K562 (cell line): ENCODE data around the gene CNPY2. TPM values are rescaled to one million over a fixed set of nuclear protein-coding genes. Genes with fewer than 3 reads are reported as not detected.

Source experiments
- ATAC-seq: fragments of 200-7000 bp; cut with Tn5 transposase; 3 replicates; pipeline ENCODE4 v1.9.1; 2020; ENCODE audit warnings: moderate library complexity
- BruUV-seq: library from RNA; stranded (reverse); fragments of 400-500 nt; replicated peaks from 2 replicates; lab custom pipeline; 2021; lab: Mats Ljungman, UMichigan
- CTCF ChIA-PET: fragments of 300-600 bp; formaldehyde crosslinking; extraction: SDS; loops from one replicate; lab custom pipeline; 2021; ENCODE audit warnings: low intra/inter-chr PET ratio; lab: Yijun Ruan, JAX
- POLR2A ChIA-PET: fragments of 300-600, 350-650 bp; sonication (Branson Sonifier 250); formaldehyde crosslinking; extraction: SDS; loops from one replicate; lab custom pipeline; 2021; ENCODE audit warnings: antibody characterized with exemption, inconsistent platforms; lab: Yijun Ruan, JAX
- DNase-seq, 4 experiments: peaks; one replicate each; pipeline versions ENCODE4 v3.0.0 to v3.0.0-alpha.2; 2011 to 2018; ENCODE audit warnings: low spot score in 3 of 4, mixed read lengths in 3 of 4; ENCODE audit errors: extremely low read depth in 1 of 4
- FAIRE-seq: peaks from 2 replicates; lab custom pipeline; 2011; peaks lifted over from hg19 to GRCh38; lab: Jason Lieb, UNC
- H2AFZ ChIP-seq: 2 replicates; pipeline ENCODE4 v1.6.0; 2011; ENCODE audit warnings: low read depth, low read length, control low read depth, inconsistent platforms
- H3K27ac ChIP-seq: fragments of 200-600 bp; 3 replicates; pipeline ENCODE4 v1.8.0; 2011; ENCODE audit warnings: low read depth, mild to moderate bottlenecking, control low read depth, inconsistent platforms, low read length, moderate library complexity, mixed read lengths; ENCODE audit errors: extremely low read depth
- H3K27me3 ChIP-seq, 2 experiments: fragments of 300-600 bp in 1 of 2; 2 replicates in 1 of 2; 3 replicates in 1 of 2; pipeline versions ENCODE4 v1.6.0 to v1.8.0; 2011; ENCODE audit warnings: inconsistent platforms in 2 of 2, low read length in 2 of 2, mild to moderate bottlenecking in 1 of 2, mixed read lengths in 1 of 2, moderate library complexity in 1 of 2; ENCODE audit not compliant: control insufficient read depth in 2 of 2, insufficient read depth in 2 of 2
- H3K36me3 ChIP-seq: fragments of 300-600 bp; 3 replicates; pipeline ENCODE4 v1.8.0; 2011; ENCODE audit warnings: mild to moderate bottlenecking, low read length, inconsistent platforms; ENCODE audit not compliant: control insufficient read depth, insufficient read depth
- H3K4me1 ChIP-seq, 2 experiments: fragments of 200-600 bp in 1 of 2; replicated peaks in 1 of 2; 2 replicates in 1 of 2; 3 replicates in 1 of 2; pipeline versions ENCODE4 v1.5.1 to v1.8.0; 2011; ENCODE audit warnings: inconsistent platforms in 2 of 2, low read length in 2 of 2, mild to moderate bottlenecking in 1 of 2, mixed read lengths in 1 of 2, moderate library complexity in 1 of 2; ENCODE audit not compliant: control insufficient read depth in 2 of 2, insufficient read depth in 2 of 2
- H3K4me2 ChIP-seq: 2 replicates; pipeline ENCODE4 v1.6.1; 2011; ENCODE audit warnings: low read length, control low read depth, inconsistent platforms, mixed read lengths; ENCODE audit not compliant: insufficient read depth
- H3K4me3 ChIP-seq: fragments of 200-600 bp; sonication (generic), shearing (Covaris generic); 2 replicates; pipeline ENCODE4 v1.5.1; 2016; ENCODE audit warnings: control low read depth, inconsistent platforms
- H3K79me2 ChIP-seq: fragments of 200-600 bp; 3 replicates; pipeline ENCODE4 v1.8.0; 2011; ENCODE audit warnings: low read length, inconsistent platforms; ENCODE audit not compliant: control insufficient read depth, insufficient read depth
- H3K9ac ChIP-seq, 2 experiments: 2 replicates each; pipeline versions ENCODE4 v1.6.0 to v1.6.1; 2011; ENCODE audit warnings: low read depth in 2 of 2, low read length in 2 of 2, control low read depth in 1 of 2, inconsistent platforms in 1 of 2, mild to moderate bottlenecking in 1 of 2, mixed read lengths in 1 of 2; ENCODE audit not compliant: insufficient read depth in 1 of 2
- H3K9me1 ChIP-seq: one replicate; pipeline ENCODE4 v1.6.0; 2011; ENCODE audit warnings: inconsistent platforms, mild to moderate bottlenecking, low read length, moderate library complexity; ENCODE audit not compliant: control insufficient read depth, insufficient read depth
- H3K9me3 ChIP-seq: replicated peaks from 2 replicates; pipeline ENCODE4 v1.5.1; 2011; ENCODE audit warnings: low read depth, low read length, inconsistent platforms; ENCODE audit not compliant: control insufficient read depth, insufficient read depth
- H4K20me1 ChIP-seq: replicated peaks from 2 replicates; pipeline ENCODE4 v1.6.1; 2011; ENCODE audit warnings: low read length, inconsistent platforms, mixed read lengths; ENCODE audit not compliant: control insufficient read depth, insufficient read depth
- CHD4 ChIP-seq: fragments of 200-600 bp; sonication (generic); IDR thresholded peaks from 3 replicates; pipeline ENCODE4 v1.6.1; 2012; ENCODE audit warnings: low read depth, mild to moderate bottlenecking, mixed read lengths, low read length, inconsistent platforms; ENCODE audit not compliant: insufficient read depth, insufficient replicate concordance, poor library complexity, severe bottlenecking
- EGR1 ChIP-seq: fragments of 450-650 bp; conservative IDR thresholded peaks from 2 replicates; pipeline ENCODE4 v1.6.1; 2017; ENCODE audit warnings: mild to moderate bottlenecking
- GABPA ChIP-seq: fragments of 200-800 bp; sonication (Bioruptor generic); conservative IDR thresholded peaks from 2 replicates; pipeline ENCODE4 v1.6.1; 2016; ENCODE audit warnings: low read depth, missing genetic modification characterization, missing compliant biosample characterization
- IRF2 ChIP-seq: sonication (generic); formaldehyde crosslinking; IDR thresholded peaks from 2 replicates; pipeline ENCODE4 v1.8.1; 2022; ENCODE audit warnings: mild to moderate bottlenecking, missing genetic modification reagents
- NFIC ChIP-seq: fragments of 450-650 bp; IDR thresholded peaks from 2 replicates; pipeline ENCODE4 v1.6.1; 2017; ENCODE audit warnings: mild to moderate bottlenecking, inconsistent platforms
- NFIX ChIP-seq: fragments of 250-450 bp; sonication (Bioruptor Pico); IDR thresholded peaks from 2 replicates; pipeline ENCODE4 v1.4.0; 2020; ENCODE audit warnings: low read depth, mild to moderate bottlenecking, moderate library complexity
- PHTF2 ChIP-seq: fragments of 250-450 bp; sonication (Bioruptor Pico); IDR thresholded peaks from 2 replicates; pipeline ENCODE4 v1.5.0; 2021; ENCODE audit warnings: mild to moderate bottlenecking
- RBM15 ChIP-seq: fragments of 200-400 bp; formaldehyde crosslinking; IDR thresholded peaks from 2 replicates; pipeline ENCODE4 v1.6.1; 2018; ENCODE audit warnings: mild to moderate bottlenecking, low read length, moderate library complexity; ENCODE audit not compliant: insufficient read depth
- SMAD4 ChIP-seq: fragments of 250-450 bp; sonication (Bioruptor Pico); conservative IDR thresholded peaks from 2 replicates; pipeline ENCODE4 v1.8.0; 2021; ENCODE audit warnings: inconsistent platforms, mild to moderate bottlenecking, moderate library complexity
- TEAD2 ChIP-seq: fragments of 450-650 bp; IDR thresholded peaks from 2 replicates; pipeline ENCODE4 v1.6.1; 2016; ENCODE audit warnings: missing genetic modification characterization, control low read depth, missing compliant biosample characterization
- TOE1 ChIP-seq, 2 experiments: fragments of 450-650 bp in 1 of 2; sonication (generic) in 1 of 2; formaldehyde crosslinking in 1 of 2; IDR thresholded peaks; 2 replicates each; pipeline versions ENCODE4 v1.7.1 to v1.8.0; 2016 to 2022; ENCODE audit warnings: borderline replicate concordance in 2 of 2, mild to moderate bottlenecking in 2 of 2, antibody characterized with exemption in 1 of 2, inconsistent platforms in 1 of 2, low read depth in 1 of 2, missing genetic modification reagents in 1 of 2, moderate library complexity in 1 of 2
- ZNF124 ChIP-seq: sonication (generic); formaldehyde crosslinking; IDR thresholded peaks from 2 replicates; pipeline ENCODE4 v1.8.1; 2022; ENCODE audit warnings: missing genetic modification reagents
- ZNF133 ChIP-seq: fragments of 250-450 bp; sonication (Bioruptor Pico); IDR thresholded peaks from 2 replicates; pipeline ENCODE4 v1.4.0; 2020; ENCODE audit warnings: mild to moderate bottlenecking
- ZNF324 ChIP-seq: fragments of 250-450 bp; sonication (Bioruptor Pico); IDR thresholded peaks from 2 replicates; pipeline ENCODE4 v1.4.0; 2020; ENCODE audit warnings: mild to moderate bottlenecking
- WGBS: fragments of 100-300 bp; shearing (Covaris generic); methylation state at CpG from one replicate; pipeline ENCODE4 v1.1.6; 2016; ENCODE audit warnings: low coverage, mixed read lengths; ENCODE audit not compliant: insufficient coverage; ENCODE audit errors: missing lambda C conversion rate; 5-methylcytosine and 5-hydroxymethylcytosine counted together
- in situ Hi-C: fragments of 300-500 bp; cut with MboI; formaldehyde crosslinking; loops from 4 replicates; pipeline ENCODE4 v1.15.0; 2018; ENCODE audit warnings: inconsistent platforms, mixed read lengths
- intact Hi-C: fragments of 100-400 bp; cut with micrococcal nuclease; formaldehyde crosslinking; loops from 2 replicates; pipeline ENCODE4 v1.14.2; 2022
- polyA plus RNA-seq, 8 experiments: library from polyadenylated mRNA; depleted of rRNA in 4 of 8; stranded (reverse) in 5 of 8; unstranded in 3 of 8; fragments of >200 nt; fragmentation: Nextera tagmentation in 2 of 8; fragmentation: Illumina TruSeq in 1 of 8; extraction: Ambion mirVana in 2 of 8; extraction: Trizol in 1 of 8; gene quantifications; 2 replicates each; pipeline versions ENCODE4 v1.2.1 to v1.2.3, GENCODE V29; 2011 to 2014; ENCODE audit warnings: inconsistent platforms in 1 of 8, missing spikeins in 1 of 8
- total RNA-seq, 7 experiments: library from RNA; depleted of rRNA in 6 of 7; stranded (reverse); fragments of >200 nt in 6 of 7; fragmentation: Illumina TruSeq in 2 of 7; extraction: Trizol in 2 of 7; gene quantifications; 2 replicates each; pipeline versions ENCODE4 v1.2.1 to v1.2.3, GENCODE V29; 2011 to 2021; ENCODE audit warnings: low replicate concordance in 1 of 7
- TF ChIP-seq, protein P1 (sequence below): fragments of 150-350 bp; conservative IDR thresholded peaks from 2 replicates; pipeline ENCODE4 v1.6.1; 2014; ENCODE audit warnings: low read length
- TF ChIP-seq, protein P2 (sequence below), 2 experiments: fragments of 200-800 bp in 1 of 2; sonication (Bioruptor generic) in 1 of 2; sonication (generic) in 1 of 2; formaldehyde crosslinking in 1 of 2; IDR thresholded peaks in 1 of 2; conservative IDR thresholded peaks in 1 of 2; 2 replicates each; pipeline versions ENCODE4 v1.5.0 to v1.6.1; 2016 to 2020; ENCODE audit warnings: missing compliant biosample characterization in 1 of 2, missing genetic modification characterization in 1 of 2, missing genetic modification reagents in 1 of 2

Gene CNPY2
- total and polyA plus RNA-seq, 9 of the 15 experiments (the other 6 are each of a cell fraction or from before 2014, with no cell fraction given), result 33.8 to 190 (median 138) TPM

DNA sequence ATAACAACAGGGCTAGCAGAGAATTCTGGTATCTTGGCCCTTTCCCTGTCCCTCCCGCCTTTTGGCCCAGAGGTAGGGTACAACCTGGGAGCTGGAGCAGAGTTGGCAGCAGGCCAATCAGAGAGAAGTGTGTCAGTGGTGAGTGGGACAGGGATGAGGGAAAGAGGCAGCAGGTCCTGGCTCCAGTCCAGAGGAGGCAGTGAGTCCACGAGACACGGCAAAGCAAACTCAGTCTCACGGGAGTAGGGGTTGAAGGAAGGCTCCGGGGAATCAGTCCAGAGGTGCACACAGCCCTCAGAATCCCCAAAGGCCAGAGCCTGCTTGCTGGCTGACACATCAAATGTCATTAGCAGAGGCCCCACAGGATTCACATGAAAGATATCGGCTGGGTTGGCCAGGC lies 10.7 kb upstream of the CNPY2 start:
- TF ChIP-seq, protein P1, sequence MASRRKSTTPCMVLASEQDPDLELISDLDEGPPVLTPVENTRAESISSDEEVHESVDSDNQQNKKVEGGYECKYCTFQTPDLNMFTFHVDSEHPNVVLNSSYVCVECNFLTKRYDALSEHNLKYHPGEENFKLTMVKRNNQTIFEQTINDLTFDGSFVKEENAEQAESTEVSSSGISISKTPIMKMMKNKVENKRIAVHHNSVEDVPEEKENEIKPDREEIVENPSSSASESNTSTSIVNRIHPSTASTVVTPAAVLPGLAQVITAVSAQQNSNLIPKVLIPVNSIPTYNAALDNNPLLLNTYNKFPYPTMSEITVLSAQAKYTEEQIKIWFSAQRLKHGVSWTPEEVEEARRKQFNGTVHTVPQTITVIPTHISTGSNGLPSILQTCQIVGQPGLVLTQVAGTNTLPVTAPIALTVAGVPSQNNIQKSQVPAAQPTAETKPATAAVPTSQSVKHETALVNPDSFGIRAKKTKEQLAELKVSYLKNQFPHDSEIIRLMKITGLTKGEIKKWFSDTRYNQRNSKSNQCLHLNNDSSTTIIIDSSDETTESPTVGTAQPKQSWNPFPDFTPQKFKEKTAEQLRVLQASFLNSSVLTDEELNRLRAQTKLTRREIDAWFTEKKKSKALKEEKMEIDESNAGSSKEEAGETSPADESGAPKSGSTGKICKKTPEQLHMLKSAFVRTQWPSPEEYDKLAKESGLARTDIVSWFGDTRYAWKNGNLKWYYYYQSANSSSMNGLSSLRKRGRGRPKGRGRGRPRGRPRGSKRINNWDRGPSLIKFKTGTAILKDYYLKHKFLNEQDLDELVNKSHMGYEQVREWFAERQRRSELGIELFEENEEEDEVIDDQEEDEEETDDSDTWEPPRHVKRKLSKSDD, result no peak
- TF ChIP-seq, protein P2, sequence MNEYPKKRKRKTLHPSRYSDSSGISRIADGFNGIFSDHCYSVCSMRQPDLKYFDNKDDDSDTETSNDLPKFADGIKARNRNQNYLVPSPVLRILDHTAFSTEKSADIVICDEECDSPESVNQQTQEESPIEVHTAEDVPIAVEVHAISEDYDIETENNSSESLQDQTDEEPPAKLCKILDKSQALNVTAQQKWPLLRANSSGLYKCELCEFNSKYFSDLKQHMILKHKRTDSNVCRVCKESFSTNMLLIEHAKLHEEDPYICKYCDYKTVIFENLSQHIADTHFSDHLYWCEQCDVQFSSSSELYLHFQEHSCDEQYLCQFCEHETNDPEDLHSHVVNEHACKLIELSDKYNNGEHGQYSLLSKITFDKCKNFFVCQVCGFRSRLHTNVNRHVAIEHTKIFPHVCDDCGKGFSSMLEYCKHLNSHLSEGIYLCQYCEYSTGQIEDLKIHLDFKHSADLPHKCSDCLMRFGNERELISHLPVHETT (CRISPR knock-in tag; conservative IDR thresholded peaks at IDR 0.05 in 1 of 2, IDR thresholded peaks at IDR 0.05 in 1 of 2), result no peak
- TF ChIP-seq ZNF124 (CRISPR knock-in tag) (no peak), RBM15 (no peak), IRF2 (CRISPR knock-in tag) (no peak), NFIX (peak; percentile 60), CHD4 (no peak), SMAD4 (CRISPR knock-in tag) (no peak), TOE1 (IDR thresholded peaks at IDR 0.05; ENCODE audit: borderline replicate concordance) (no peak), TOE1 (CRISPR knock-in tag; IDR thresholded peaks at IDR 0.05; ENCODE audit: borderline replicate concordance, low read depth) (no peak), EGR1 (no peak), ZNF324 (no peak), PHTF2 (no peak), TEAD2 (no peak), GABPA (no peak), ZNF133 (CRISPR knock-in tag) (no peak), NFIC (peak; percentile 93)
- no peak for DNase-seq

More for the DNA sequence above, 10.7 kb upstream of the CNPY2 start:
- Histone ChIP-seq H3K4me3 (no peak overlapping the region), H4K20me1 (no peaks in the 10 kb centered on the region), H3K9ac (peak overlapping the region in 1 of 2 experiments; percentile 31; a peak in 1 of 4 replicates), H3K9me1 (no peaks in the 10 kb centered on the region), H3K4me2 (no peak overlapping the region), H3K4me1 (peaks cover 10 to 15% of the 10 kb centered on the region in 2 experiments; a peak in 3 of 5 replicates), H3K27me3 (no peaks in the 10 kb centered on the region), H3K27ac (no peak overlapping the region), H3K79me2 (no peaks in the 10 kb centered on the region), H3K9me3 (no peaks in the 10 kb centered on the region), H2AFZ (no peak overlapping the region), H3K36me3 (peaks cover 59% of the 10 kb centered on the region)
- no peak for FAIRE-seq
- intact Hi-C loops, result no loop called here
- WGBS, result 78% methylated on average over 6 of the region's 6 CpGs
- BruUV-seq, result no TSS peak
- POLR2A ChIA-PET, result interaction anchor here (0.7 to 0.9 kb wide), 2 partner anchors 10 to 487 kb away, joined by 3 to 4 read pairs; no protein-coding TSS in a partner anchor
- CTCF ChIA-PET, result no interaction called here
- no peak for ATAC-seq
- in situ Hi-C loops, result no loop called here
